Measurements from ENCODE around the gene ZNF181. TPM values are rescaled to one million over a fixed set of nuclear protein-coding genes. Genes with fewer than 3 reads are reported as not detected.

The ZNF181 gene
- total and polyA plus RNA-seq, 2 donors from 2014 or later = 13.4 to 14.0 TPM

DNA sequence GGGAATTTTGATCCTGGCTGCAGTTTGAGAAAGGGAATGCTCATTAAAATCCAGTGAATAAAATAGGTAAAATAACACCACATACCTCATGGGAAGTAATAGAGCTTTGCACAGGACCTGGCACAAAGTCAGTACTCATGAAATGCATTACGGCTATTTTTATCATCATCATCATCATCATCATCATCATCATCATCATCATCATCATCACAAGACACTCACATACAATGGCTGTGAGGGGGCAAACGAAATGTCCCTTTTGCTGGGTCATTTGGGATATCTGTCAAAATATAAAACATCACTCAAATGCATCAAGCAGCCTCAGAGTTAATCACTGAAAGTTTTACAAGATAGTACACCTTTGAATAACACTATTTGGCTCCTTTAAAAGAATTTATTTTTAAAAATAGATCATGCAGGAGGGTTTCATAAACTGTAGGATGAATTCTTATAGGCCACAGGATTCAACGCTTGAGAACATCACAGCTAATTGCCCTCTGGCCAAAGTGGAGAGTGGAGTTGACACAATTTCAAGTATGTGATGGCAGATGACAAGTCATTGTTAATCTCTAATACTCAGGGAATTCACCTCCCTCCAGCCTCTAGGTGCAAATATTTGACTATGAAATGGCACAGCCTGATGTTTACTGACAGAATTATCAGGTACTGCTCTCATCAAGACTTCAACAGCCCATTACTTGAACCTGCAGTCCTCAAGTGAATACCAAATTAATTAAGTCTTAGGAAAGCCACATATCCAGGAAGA, 53.2 kb downstream of the ZNF181 start:
- Histone ChIP-seq H3K4me3 (ENCODE audit: low read length in 3 of 3) (no peak overlapping the region), H3K9me3 (ENCODE audit: control insufficient read depth in 2 of 3, insufficient read depth in 1 of 3, low read length in 3 of 3) (no peaks in the 10 kb centered on the region), H3K4me1 (ENCODE audit: control insufficient read depth in 2 of 3, insufficient read depth in 2 of 3, low read depth in 1 of 3, low read length in 3 of 3) (no peaks in the 10 kb centered on the region), H3K27ac (ENCODE audit: low read depth in 2 of 2, low read length in 2 of 2) (no peak overlapping the region), H3K9ac (ENCODE audit: low read length in 3 of 3) (no peak overlapping the region), H3K27me3 (ENCODE audit: control insufficient read depth, insufficient read depth, low read length) (no peaks in the 10 kb centered on the region), H3K36me3 (ENCODE audit: control insufficient read depth in 2 of 3, insufficient read depth in 3 of 3, low read length in 3 of 3) (no peaks in the 10 kb centered on the region)
- TF ChIP-seq, protein P1, sequence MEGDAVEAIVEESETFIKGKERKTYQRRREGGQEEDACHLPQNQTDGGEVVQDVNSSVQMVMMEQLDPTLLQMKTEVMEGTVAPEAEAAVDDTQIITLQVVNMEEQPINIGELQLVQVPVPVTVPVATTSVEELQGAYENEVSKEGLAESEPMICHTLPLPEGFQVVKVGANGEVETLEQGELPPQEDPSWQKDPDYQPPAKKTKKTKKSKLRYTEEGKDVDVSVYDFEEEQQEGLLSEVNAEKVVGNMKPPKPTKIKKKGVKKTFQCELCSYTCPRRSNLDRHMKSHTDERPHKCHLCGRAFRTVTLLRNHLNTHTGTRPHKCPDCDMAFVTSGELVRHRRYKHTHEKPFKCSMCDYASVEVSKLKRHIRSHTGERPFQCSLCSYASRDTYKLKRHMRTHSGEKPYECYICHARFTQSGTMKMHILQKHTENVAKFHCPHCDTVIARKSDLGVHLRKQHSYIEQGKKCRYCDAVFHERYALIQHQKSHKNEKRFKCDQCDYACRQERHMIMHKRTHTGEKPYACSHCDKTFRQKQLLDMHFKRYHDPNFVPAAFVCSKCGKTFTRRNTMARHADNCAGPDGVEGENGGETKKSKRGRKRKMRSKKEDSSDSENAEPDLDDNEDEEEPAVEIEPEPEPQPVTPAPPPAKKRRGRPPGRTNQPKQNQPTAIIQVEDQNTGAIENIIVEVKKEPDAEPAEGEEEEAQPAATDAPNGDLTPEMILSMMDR (IDR thresholded peaks at IDR 0.05; ENCODE audit: borderline replicate concordance, extremely low read depth, insufficient read depth) = no peak
- FAIRE-seq (no peak), DNase-seq (no peak)
- intact Hi-C loops (cut with DNase I) = no loop called here

- no peaks in the 10 kb centered on the region for H3K36me3 ChIP-seq (ENCODE audit: control insufficient read depth in 2 of 3, insufficient read depth in 3 of 3, low read length in 3 of 3)
- no peaks in the 10 kb centered on the region for H3K9me3 ChIP-seq (ENCODE audit: control insufficient read depth in 2 of 3, insufficient read depth in 1 of 3, low read length in 3 of 3)
- H3K4me1 ChIP-seq (ENCODE audit: control insufficient read depth in 2 of 3, insufficient read depth in 2 of 3, low read depth in 1 of 3, low read length in 3 of 3) = no peaks in the 10 kb centered on the region
- no peak overlapping the region for H3K4me3 ChIP-seq (ENCODE audit: low read length in 3 of 3)
- FAIRE-seq (no peak), DNase-seq (no peak)
- intact Hi-C loops (cut with DNase I) = no loop called here
- no peak overlapping the region for H3K9ac ChIP-seq (ENCODE audit: low read length in 3 of 3)
- TF ChIP-seq, protein P1 (IDR thresholded peaks at IDR 0.05; ENCODE audit: borderline replicate concordance, extremely low read depth, insufficient read depth) = no peak
- H3K27ac ChIP-seq (ENCODE audit: low read depth in 2 of 2, low read length in 2 of 2) = no peak overlapping the region
- no peaks in the 10 kb centered on the region for H3K27me3 ChIP-seq (ENCODE audit: control insufficient read depth, insufficient read depth, low read length)
Measured at GRCh38 chr19:34788074-34788473, 54.0 kb downstream of the ZNF181 start.

- no peaks in the 10 kb centered on the region for H3K36me3 ChIP-seq (ENCODE audit: control insufficient read depth in 2 of 3, insufficient read depth in 3 of 3, low read length in 3 of 3)
- intact Hi-C loops (cut with DNase I) = no loop called here
- no peaks in the 10 kb centered on the region for H3K9me3 ChIP-seq (ENCODE audit: control insufficient read depth in 2 of 3, insufficient read depth in 1 of 3, low read length in 3 of 3)
- no peak overlapping the region for H3K27ac ChIP-seq (ENCODE audit: low read depth in 2 of 2, low read length in 2 of 2)
- H3K27me3 ChIP-seq (ENCODE audit: control insufficient read depth, insufficient read depth, low read length) = no peaks in the 10 kb centered on the region
- H3K9ac ChIP-seq (ENCODE audit: low read length in 3 of 3) = no peak overlapping the region
- DNase-seq (no peak), FAIRE-seq (no peak)
- no peaks in the 10 kb centered on the region for H3K4me1 ChIP-seq (ENCODE audit: control insufficient read depth in 2 of 3, insufficient read depth in 2 of 3, low read depth in 1 of 3, low read length in 3 of 3)
- H3K4me3 ChIP-seq (ENCODE audit: low read length in 3 of 3) = no peak overlapping the region
- TF ChIP-seq, protein P1 (IDR thresholded peaks at IDR 0.05; ENCODE audit: borderline replicate concordance, extremely low read depth, insufficient read depth) = no peak
Measured at GRCh38 chr19:34793565-34793964, 59.5 kb downstream of the ZNF181 start.
